ENCODE results near the gene CLEC16A. TPM values are rescaled to one million over a fixed set of nuclear protein-coding genes. Genes with fewer than 3 reads are reported as not detected.

Gene CLEC16A
- total and polyA plus RNA-seq, 4 donors, result 14.3 to 44.4 (median 26.4) TPM

- H3K36me3 ChIP-seq (ENCODE audit: control insufficient read depth in 4 of 4, insufficient read depth in 4 of 4, low read length in 4 of 4), result peaks cover 0 to 11% (median 9%) of the 10 kb centered on the region in 4 donors
- no peak overlapping the region for H3K27ac ChIP-seq (ENCODE audit: low read depth in 1 of 2, low read length in 1 of 2)
- H3K4me1 ChIP-seq (ENCODE audit: control insufficient read depth in 5 of 5, insufficient read depth in 5 of 5, low read length in 5 of 5), result peaks cover 35 to 55% (median 37%) of the 10 kb centered on the region in 5 donors
- no peaks in the 10 kb centered on the region for H3K27me3 ChIP-seq (ENCODE audit: control insufficient read depth in 3 of 3, insufficient read depth in 3 of 3, low read length in 2 of 3)
- no peak overlapping the region for H3K4me3 ChIP-seq
- 58 to 68% methylated on average over 7 of the region's 7 CpGs for WGBS, 2 donors
- ATAC-seq (ENCODE audit: insufficient read depth, low FRiP score), result no peak
- DNase-seq, result peak in 2 of 3 donors; percentile 42 to 47
- no peak for TF ChIP-seq CTCF (IDR thresholded peaks at IDR 0.05; ENCODE audit: control extremely low read depth, extremely low read depth)
- no peaks in the 10 kb centered on the region for H3K9me3 ChIP-seq (ENCODE audit: control insufficient read depth in 4 of 4, insufficient read depth in 3 of 4, low read length in 3 of 4)
- H3K9ac ChIP-seq (ENCODE audit: insufficient read depth in 1 of 2, low read length in 2 of 2), result no peak overlapping the region
Observed at GRCh38 chr16:10935226-10935915, 9.0 kb upstream of the CLEC16A start.

GRCh38 chr16:10936272-10936984, 7.9 kb upstream of the CLEC16A start:
- 32 to 47% methylated on average over 8 of the region's 8 CpGs for WGBS, 2 donors
- no peak overlapping the region for H3K4me3 ChIP-seq
- no peak for TF ChIP-seq CTCF (IDR thresholded peaks at IDR 0.05; ENCODE audit: control extremely low read depth, extremely low read depth)
- peaks cover 34 to 66% (median 38%) of the 10 kb centered on the region in 5 donors for H3K4me1 ChIP-seq (ENCODE audit: control insufficient read depth in 5 of 5, insufficient read depth in 5 of 5, low read length in 5 of 5)
- H3K27ac ChIP-seq (ENCODE audit: low read depth in 1 of 2, low read length in 1 of 2), result no peak overlapping the region
- H3K27me3 ChIP-seq (ENCODE audit: control insufficient read depth in 3 of 3, insufficient read depth in 3 of 3, low read length in 2 of 3), result no peaks in the 10 kb centered on the region
- no peaks in the 10 kb centered on the region for H3K9me3 ChIP-seq (ENCODE audit: control insufficient read depth in 4 of 4, insufficient read depth in 3 of 4, low read length in 3 of 4)
- DNase-seq (no peak), ATAC-seq (ENCODE audit: insufficient read depth, low FRiP score) (no peak)
- no peak overlapping the region for H3K9ac ChIP-seq (ENCODE audit: insufficient read depth in 1 of 2, low read length in 2 of 2)
- H3K36me3 ChIP-seq (ENCODE audit: control insufficient read depth in 4 of 4, insufficient read depth in 4 of 4, low read length in 4 of 4), result peaks cover 0 to 11% (median 8%) of the 10 kb centered on the region in 4 donors

DNA sequence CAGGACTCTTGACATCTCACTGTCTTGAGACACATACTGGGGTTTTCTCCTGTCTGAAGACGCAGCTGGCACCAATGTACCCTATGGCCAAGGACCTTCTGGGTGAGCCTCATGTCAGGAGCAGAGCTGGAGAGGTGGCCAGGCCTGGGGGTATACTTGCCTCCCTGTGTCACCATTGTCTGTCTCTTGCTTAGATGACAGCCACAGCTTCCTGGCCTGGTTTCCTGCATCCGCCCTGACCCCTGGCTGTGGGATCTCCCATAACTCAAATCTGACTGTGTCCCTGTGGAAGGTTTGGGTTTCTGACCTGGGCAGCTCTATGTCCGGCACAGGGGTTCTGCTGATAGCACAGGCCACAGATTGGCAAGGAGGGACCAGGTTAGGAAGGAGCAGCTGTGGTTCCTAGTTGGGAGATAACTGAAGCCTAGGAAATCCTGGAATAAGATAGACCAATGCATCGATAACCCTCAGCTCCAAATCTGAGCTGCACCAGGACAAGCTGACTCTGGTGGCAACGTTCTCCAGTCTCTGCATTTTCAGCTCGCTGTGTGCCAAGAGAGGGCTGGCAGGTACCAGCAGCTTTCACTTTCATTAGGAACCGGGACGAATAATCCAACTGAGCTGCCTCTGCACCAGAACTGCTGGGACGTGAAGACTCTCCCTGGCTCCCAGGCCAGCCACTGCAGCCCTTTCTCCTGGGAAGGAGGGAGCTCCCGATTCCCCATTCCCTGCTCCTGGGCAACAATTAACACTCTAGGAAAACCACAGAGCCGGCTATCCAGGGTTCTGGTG, 7.1 kb upstream of the CLEC16A start:
- 27 to 39% methylated on average over 11 of the region's 11 CpGs for WGBS, 2 donors
- Histone ChIP-seq H3K9ac (ENCODE audit: insufficient read depth in 1 of 2, low read length in 2 of 2) (no peak overlapping the region), H3K4me3 (no peak overlapping the region), H3K27me3 (ENCODE audit: control insufficient read depth in 3 of 3, insufficient read depth in 3 of 3, low read length in 2 of 3) (no peaks in the 10 kb centered on the region), H3K9me3 (ENCODE audit: control insufficient read depth in 4 of 4, insufficient read depth in 3 of 4, low read length in 3 of 4) (no peaks in the 10 kb centered on the region), H3K36me3 (ENCODE audit: control insufficient read depth in 4 of 4, insufficient read depth in 4 of 4, low read length in 4 of 4) (peaks cover 0 to 11% (median 6%) of the 10 kb centered on the region in 4 donors), H3K4me1 (ENCODE audit: control insufficient read depth in 5 of 5, insufficient read depth in 5 of 5, low read length in 5 of 5) (peaks cover 34 to 66% (median 38%) of the 10 kb centered on the region in 5 donors), H3K27ac (ENCODE audit: low read depth in 1 of 2, low read length in 1 of 2) (peak overlapping the region; percentile 74 to 82)
- no peak for ATAC-seq (ENCODE audit: insufficient read depth, low FRiP score)
- DNase-seq, result no peak
- no peak for TF ChIP-seq CTCF (IDR thresholded peaks at IDR 0.05; ENCODE audit: control extremely low read depth, extremely low read depth)

Data from lung (tissue), 12 donors.